GM10847 (cell line): ENCODE results near the gene SPATA22.

Experiments used
- POLR2A ChIP-seq: IDR thresholded peaks from 2 replicates; pipeline ENCODE4 v1.6.1; 2011; ENCODE audit not compliant: insufficient read length; ENCODE audit errors: extremely low read depth

SPATA22 gene

DNA sequence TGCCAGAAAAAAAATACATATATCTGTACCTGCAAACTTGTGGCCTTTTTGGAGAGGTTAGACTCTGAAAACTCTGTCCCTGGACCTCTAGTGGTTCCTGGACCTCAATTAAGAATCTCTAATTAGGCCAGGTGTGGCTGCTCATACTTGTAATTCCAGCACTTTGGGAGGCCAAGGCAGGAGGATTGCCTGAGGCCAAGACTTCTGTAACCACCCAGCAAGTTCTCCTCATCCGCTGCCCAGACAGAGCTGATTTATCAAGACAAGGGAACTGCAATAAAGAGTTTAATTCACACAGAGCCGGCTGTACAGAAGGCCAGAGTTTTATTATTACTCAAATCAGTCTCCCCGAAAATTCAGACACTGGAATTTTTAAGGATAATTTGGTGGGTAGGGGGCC is 8.4 kb upstream of the SPATA22 start:
- TF ChIP-seq POLR2A: no peak

- TF ChIP-seq POLR2A: no peak
Observed at GRCh38 chr17:3475812-3476610, 4.4 kb upstream of the SPATA22 start, which contains the start of gene ASPA. TSS of gene ASPA (plus strand) at chr17:3475997. CDS start at chr17:3476160, 163 bp downstream.

- TF ChIP-seq POLR2A: no peak
Observed at GRCh38 chr17:3475251-3475685, 3.6 kb upstream of the SPATA22 start.

GRCh38 chr17:3474212-3474611 is 2.6 kb upstream of the SPATA22 start:
- no peak for TF ChIP-seq POLR2A

DNA sequence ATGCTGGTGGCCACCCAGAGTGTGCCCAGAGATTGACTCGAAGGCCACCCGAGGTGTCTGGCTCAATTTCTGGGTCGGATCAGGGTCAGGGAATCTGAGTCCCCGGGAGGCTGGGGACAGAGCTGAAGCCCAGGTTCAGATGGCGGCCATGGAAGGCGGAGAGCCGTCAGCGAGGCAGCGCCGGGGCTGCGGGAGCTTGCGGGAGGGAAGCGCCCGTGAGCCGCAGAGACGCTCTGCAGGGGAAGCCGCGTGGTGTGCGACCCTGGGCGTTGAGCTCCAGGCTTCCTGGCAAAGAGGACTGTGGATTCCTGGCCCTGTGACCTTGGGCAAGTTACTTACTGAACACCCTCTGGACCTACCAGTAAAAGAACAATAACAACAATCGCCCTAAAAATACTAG is 518 bp upstream of the SPATA22 start:
- TF ChIP-seq POLR2A: no peak

DNA sequence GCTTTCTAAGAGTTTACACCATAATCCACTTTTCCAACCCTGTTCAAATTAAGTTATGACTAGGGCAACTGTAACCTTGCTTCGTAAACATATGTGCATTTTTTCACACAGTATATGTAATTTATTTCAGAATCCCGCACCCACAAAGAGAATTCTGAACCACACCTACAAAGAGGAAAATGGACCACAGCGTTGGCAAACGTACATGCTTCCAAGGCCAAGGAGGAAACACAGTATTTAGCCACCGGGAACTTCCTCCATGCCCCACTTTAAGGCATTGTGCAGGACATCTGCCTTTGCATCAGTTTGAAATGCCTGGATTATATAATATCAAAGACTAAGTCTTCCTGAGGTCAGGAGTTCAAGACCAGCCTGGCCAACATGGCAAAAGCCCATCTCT is 2.1 kb downstream of the SPATA22 start:
- no peak for TF ChIP-seq POLR2A

- no peak for TF ChIP-seq POLR2A
Observed at GRCh38 chr17:3448059-3448665, 23.5 kb downstream of the SPATA22 start.

GRCh38 chr17:3447625-3448024 is 24.0 kb downstream of the SPATA22 start:
- no peak for TF ChIP-seq POLR2A

DNA sequence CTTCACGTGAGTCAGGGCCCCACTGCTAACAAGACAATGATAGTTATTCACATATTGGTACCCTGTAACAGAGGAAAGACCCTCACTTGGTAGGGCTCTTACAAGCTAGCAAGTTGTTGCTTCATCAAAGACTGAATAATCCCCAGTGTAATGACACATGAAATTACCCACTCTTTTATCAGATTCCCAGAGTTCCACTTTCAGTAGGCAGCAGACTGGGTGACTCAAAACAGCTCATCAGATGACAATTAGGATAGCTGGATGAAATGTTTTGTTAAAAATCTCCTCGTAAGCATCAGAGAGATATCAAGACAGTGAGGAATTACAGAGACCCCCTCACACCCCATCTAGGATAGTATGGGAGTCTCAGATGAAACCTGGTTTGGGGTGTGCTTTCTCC is 31.2 kb downstream of the SPATA22 start:
- no peak for TF ChIP-seq POLR2A

DNA sequence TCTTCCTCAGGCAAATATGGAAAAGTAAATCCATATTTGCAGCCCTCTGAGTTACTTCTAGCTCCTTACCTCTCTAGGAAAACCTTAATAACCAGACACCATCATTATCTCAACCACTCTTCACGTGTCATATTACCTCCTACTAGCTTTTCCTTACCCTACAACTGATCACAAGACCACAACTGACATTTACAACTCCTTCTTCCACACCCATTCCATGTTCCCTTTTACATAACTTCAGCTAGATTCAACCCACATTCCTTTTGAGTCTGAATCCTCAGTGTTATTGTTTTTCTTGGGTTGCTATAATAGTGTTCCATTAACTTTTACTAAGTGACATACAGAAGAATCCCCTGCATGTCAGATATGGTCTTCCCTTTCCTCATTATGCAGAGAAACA is 33.3 kb downstream of the SPATA22 start:
- no peak for TF ChIP-seq POLR2A

DNA sequence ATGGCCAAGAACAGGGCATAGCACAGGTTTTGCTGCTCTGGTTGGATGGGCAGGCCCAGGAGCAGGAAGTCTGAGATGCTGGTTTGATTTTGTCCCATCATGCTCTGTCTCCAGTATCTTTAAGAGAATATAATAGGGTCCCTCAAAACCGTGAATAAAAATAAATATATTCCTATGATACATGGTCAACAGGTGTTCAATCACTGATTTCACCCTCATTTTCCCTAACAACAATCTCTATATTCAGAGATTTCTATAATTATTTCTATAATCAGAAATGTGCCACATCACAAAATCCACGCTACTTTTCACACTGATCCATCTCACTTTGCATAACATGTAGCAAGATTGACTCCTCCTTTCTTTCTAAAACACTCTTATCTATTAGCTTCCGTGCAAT is 37.9 kb downstream of the SPATA22 start, which contains the start of gene OR1E2:
Gene OR1E2, minus strand, starts transcription at position 101 of the 400 bp plus-strand sequence. Its CDS starts 0 bp downstream, at position 101.
- TF ChIP-seq POLR2A: no peak

- no peak for TF ChIP-seq POLR2A
Observed at GRCh38 chr17:3418222-3418621, 53.4 kb downstream of the SPATA22 start.

DNA sequence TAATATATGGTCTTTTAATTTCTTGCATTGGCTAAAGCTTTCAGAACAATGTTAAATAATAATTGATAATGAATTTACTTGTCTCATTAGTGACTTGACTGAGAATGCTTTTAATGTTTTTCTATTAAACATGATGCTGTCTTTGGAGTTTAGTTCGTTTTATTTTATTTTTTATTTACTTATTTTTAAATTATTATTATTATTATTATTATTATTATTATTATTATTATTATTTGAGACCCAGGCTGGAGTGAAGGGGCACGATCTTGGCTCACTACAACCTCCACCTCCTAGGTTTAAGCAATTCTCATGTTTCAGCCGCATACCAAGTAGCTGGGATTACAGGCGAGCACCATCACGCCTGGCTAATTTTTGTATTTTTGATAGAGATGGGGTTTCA is 56.0 kb downstream of the SPATA22 start:
- no peak for TF ChIP-seq POLR2A

DNA sequence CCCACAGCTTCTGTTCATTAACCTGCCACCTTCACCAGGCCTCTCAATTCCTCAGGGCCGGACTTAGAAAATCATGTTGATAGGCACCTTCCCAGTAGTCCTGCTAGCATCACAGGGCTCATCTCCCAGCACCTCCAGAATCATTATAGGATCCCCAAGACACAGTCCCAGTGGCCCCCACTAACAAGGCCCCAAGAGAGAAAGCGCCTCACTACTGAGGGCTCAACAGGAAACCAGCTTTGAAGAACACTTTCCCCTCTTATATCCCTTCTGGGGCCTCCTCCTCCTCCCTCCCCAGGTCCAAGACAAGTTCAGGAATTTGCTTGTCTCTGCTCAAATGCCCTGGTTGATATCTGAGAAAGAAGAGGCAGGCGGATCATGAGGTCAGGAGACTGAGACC is 60.5 kb downstream of the SPATA22 start, which contains the start of gene OR3A3:
Gene OR3A3, plus strand, starts transcription at position 301 of the 400 bp plus-strand sequence.
- no peak for TF ChIP-seq POLR2A

- TF ChIP-seq POLR2A: no peak
Observed at GRCh38 chr17:3401786-3402185, 69.8 kb downstream of the SPATA22 start.

- no peak for TF ChIP-seq POLR2A
Observed at GRCh38 chr17:3400055-3400454, 71.6 kb downstream of the SPATA22 start.
